Skeletal muscle tissue (tissue), 4 donors: ENCODE results near the gene MTHFD2L. TPM values are rescaled to one million over a fixed set of nuclear protein-coding genes. Genes with fewer than 3 reads are reported as not detected.

ENCODE experiments used
- H3K27ac ChIP-seq: one replicate; pipeline ENCODE4 v1.7.0; 2013; ENCODE audit warnings: mild to moderate bottlenecking, low read depth, low read length, inconsistent platforms
- H3K27me3 ChIP-seq, 3 donors: one replicate each; pipeline ENCODE4 v1.7.0; 2013; ENCODE audit warnings: low read length in 3 of 3; ENCODE audit not compliant: control insufficient read depth in 3 of 3, insufficient read depth in 3 of 3
- H3K36me3 ChIP-seq, 3 donors: one replicate each; pipeline ENCODE4 v1.7.0; 2013; ENCODE audit warnings: low read length in 3 of 3; ENCODE audit not compliant: control insufficient read depth in 3 of 3, insufficient read depth in 3 of 3
- H3K4me1 ChIP-seq, 3 donors: one replicate each; pipeline ENCODE4 v1.7.0; 2013; ENCODE audit warnings: low read length in 3 of 3, mild to moderate bottlenecking in 3 of 3; ENCODE audit not compliant: control insufficient read depth in 3 of 3, insufficient read depth in 3 of 3
- H3K4me3 ChIP-seq, 3 donors: one replicate each; pipeline ENCODE4 v1.7.0; 2013; ENCODE audit warnings: low read length in 3 of 3
- H3K9ac ChIP-seq, 3 donors: one replicate each; pipeline ENCODE4 v1.7.0; 2013; ENCODE audit warnings: low read length in 3 of 3, mild to moderate bottlenecking in 3 of 3, moderate library complexity in 2 of 3, low read depth in 1 of 3
- H3K9me3 ChIP-seq, 3 donors: one replicate each; pipeline ENCODE4 v1.7.0; 2013; ENCODE audit warnings: low read length in 3 of 3; ENCODE audit not compliant: control insufficient read depth in 3 of 3
- total RNA-seq: library from RNA; depleted of rRNA; stranded (reverse); fragments of >200 nt; gene quantifications from one replicate; pipeline ENCODE4 v1.2.3, GENCODE V29; 2014
- donor health status: Osteomylitis.

The MTHFD2L gene
- 20.9 TPM for total RNA-seq

DNA sequence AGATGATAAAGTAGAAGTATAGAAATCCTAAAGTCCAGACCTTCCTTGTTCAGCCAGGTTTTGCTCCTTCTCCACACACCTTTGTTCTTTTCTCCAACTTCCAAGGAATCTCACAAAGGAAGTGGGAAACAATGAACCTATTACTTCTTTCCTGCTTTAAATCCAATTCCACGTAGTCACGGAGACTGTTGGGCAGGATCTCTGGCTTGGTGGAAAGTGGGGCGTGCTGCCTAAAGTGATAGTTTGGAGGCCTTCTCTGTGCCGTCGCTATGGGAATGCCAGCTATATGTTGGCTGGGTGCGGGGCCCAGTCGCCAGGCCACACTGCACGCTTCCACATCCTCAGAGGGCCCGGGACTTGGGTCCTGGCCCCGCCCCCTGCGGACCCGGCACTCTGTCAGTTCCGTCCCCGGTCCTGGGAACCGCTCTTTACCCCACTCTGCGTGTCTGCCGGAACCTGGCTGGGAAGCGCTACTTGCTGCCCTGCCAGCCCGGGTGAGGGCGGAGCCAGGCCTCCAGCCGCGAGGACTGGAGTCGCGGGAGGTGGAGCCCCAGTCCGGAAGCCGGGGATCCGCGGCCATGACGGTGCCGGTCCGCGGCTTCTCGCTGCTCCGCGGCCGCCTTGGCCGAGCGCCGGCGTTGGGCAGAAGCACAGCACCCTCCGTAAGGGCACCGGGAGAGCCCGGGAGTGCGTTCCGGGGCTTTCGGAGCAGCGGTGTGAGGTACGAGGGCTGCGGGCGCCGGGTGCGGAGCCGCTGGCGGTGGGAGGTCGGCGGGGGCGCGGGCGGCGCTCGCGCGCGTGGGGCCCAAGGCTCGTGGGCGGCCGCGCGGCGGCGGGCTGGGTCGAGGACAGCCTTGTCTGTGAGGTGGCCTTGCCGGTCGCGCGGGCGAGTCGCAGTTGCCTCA lies at the start of gene MTHFD2L:
Gene MTHFD2L, plus strand, starts transcription at position 558 of the 905 bp plus-strand sequence. Its CDS starts 21 bp downstream, at position 579.
- H3K27ac ChIP-seq, result peak within 1 kb of the TSS; percentile 81
- H3K9me3 ChIP-seq, result no peaks in the 10 kb centered on the region
- H3K4me3 ChIP-seq, result peak within 1 kb of the TSS; percentile 80 to 86 (median 83)
- peak within 1 kb of the TSS; percentile 79 to 88 (median 80) for H3K9ac ChIP-seq
- H3K27me3 ChIP-seq, result no peaks in the 10 kb centered on the region
- peaks cover 6 to 9% (median 7%) of the 10 kb centered on the region in 3 donors for H3K4me1 ChIP-seq
- peaks cover 4 to 7% (median 5%) of the 10 kb centered on the region in 3 donors for H3K36me3 ChIP-seq

GRCh38 chr4:74108457-74109115 lies 49.3 kb upstream of the MTHFD2L start:
- peak overlapping the region; percentile 78 for H3K27ac ChIP-seq
- H3K4me1 ChIP-seq, result peaks cover 6 to 16% (median 12%) of the 10 kb centered on the region in 3 donors
- H3K9ac ChIP-seq, result peak overlapping the region in 1 of 3 donors; percentile 18

GRCh38 chr4:74109116-74109869 lies 48.6 kb upstream of the MTHFD2L start:
- Histone ChIP-seq H3K4me1 (peaks cover 6 to 16% (median 12%) of the 10 kb centered on the region in 3 donors), H3K27me3 (no peaks in the 10 kb centered on the region), H3K9ac (peak overlapping the region in 1 of 3 donors; percentile 18), H3K9me3 (no peaks in the 10 kb centered on the region), H3K36me3 (no peaks in the 10 kb centered on the region), H3K4me3 (no peak overlapping the region), H3K27ac (peak overlapping the region; percentile 78)

More at GRCh38 chr4:74108457-74109115, 49.3 kb upstream of the MTHFD2L start:
- Histone ChIP-seq H3K36me3 (no peaks in the 10 kb centered on the region), H3K4me3 (no peak overlapping the region), H3K9me3 (no peaks in the 10 kb centered on the region), H3K27me3 (no peaks in the 10 kb centered on the region)

DNA sequence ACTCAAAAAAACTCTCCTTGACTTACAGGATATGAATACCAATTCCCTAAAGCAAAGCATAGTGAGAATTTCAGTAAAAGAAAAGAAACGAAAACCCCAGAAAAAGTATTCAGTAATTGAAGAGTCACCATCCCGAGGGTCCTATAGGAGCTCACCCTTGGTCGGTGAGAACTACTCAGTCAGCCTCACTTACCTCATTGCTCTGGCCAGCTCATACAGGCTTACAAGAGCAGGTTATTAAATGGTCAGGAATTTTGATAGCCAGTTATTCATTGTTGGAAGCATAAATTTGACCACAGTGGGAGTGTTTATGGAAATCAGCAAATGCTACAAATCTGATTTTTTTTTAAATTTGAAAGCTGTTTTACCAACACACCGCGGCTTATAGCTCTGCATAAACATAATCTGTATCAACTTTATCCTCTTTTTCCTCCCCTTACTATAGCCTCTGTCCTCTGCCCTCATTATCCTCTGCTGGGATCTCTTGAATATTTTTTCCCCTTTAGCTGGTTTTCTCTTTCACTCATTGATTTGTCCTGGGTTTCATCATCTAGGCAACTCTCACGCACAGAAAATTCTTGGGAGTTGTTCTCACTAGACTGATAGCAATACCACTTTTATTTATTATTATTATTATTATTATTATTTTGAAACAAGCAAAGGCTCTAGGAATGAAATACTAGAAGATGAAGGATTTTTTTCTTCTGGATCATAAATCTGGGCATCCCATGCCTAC lies 47.9 kb upstream of the MTHFD2L start:
- H3K4me1 ChIP-seq, result peaks cover 6 to 16% (median 12%) of the 10 kb centered on the region in 3 donors
- no peaks in the 10 kb centered on the region for H3K36me3 ChIP-seq
- peak overlapping the region; percentile 78 for H3K27ac ChIP-seq
- H3K9me3 ChIP-seq, result no peaks in the 10 kb centered on the region
- no peak overlapping the region for H3K4me3 ChIP-seq
- H3K9ac ChIP-seq, result no peak overlapping the region
- H3K27me3 ChIP-seq, result no peaks in the 10 kb centered on the region

GRCh38 chr4:74110670-74111069 lies 47.2 kb upstream of the MTHFD2L start:
- Histone ChIP-seq H3K27ac (no peak overlapping the region), H3K4me1 (peaks cover 6 to 16% (median 12%) of the 10 kb centered on the region in 3 donors), H3K9me3 (no peaks in the 10 kb centered on the region), H3K4me3 (no peak overlapping the region), H3K36me3 (no peaks in the 10 kb centered on the region), H3K9ac (no peak overlapping the region), H3K27me3 (no peaks in the 10 kb centered on the region)

DNA sequence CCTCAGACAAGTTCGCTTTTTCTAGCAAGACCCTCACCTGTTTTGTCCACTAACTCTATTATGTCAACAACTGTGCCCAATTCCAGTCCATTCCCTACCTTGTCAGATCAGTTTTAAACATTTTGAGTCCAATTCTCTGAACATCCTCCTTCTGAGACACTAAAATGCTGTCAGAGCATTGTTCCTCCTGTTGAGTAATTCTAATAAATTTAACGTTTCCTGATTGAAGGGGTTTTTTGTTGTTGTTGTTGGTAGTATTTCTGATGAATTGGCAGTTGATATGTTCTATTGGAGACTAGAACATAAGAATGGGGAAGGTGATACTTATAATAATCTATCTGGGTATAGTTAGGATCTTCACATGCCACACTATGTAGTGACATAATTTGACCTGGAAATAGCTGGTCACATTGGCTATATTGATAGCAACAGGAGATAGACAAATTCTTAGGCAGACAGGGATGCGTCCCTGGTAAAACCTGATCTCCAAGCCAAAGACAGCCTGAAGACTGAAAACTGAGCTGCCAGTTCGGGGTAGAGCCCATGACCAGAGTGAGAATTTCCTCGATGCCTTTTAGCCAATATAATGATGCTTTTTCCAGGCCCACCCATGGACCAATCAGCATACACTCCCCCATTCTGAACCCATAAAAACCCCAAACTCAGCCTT lies 46.5 kb upstream of the MTHFD2L start:
- H3K4me1 ChIP-seq, result peaks cover 6 to 19% (median 6%) of the 10 kb centered on the region in 3 donors
- no peaks in the 10 kb centered on the region for H3K9me3 ChIP-seq
- no peaks in the 10 kb centered on the region for H3K27me3 ChIP-seq
- no peaks in the 10 kb centered on the region for H3K36me3 ChIP-seq
- H3K4me3 ChIP-seq, result no peak overlapping the region
- no peak overlapping the region for H3K9ac ChIP-seq
- H3K27ac ChIP-seq, result peak overlapping the region; percentile 55

- Histone ChIP-seq H3K36me3 (no peaks in the 10 kb centered on the region), H3K27ac (peak overlapping the region; percentile 55), H3K27me3 (no peaks in the 10 kb centered on the region), H3K4me1 (peaks cover 6 to 21% (median 9%) of the 10 kb centered on the region in 3 donors), H3K9ac (no peak overlapping the region), H3K9me3 (no peaks in the 10 kb centered on the region), H3K4me3 (no peak overlapping the region)
Observed at GRCh38 chr4:74111990-74112389, 45.9 kb upstream of the MTHFD2L start.

- no peak overlapping the region for H3K9ac ChIP-seq
- no peaks in the 10 kb centered on the region for H3K9me3 ChIP-seq
- peaks cover 9 to 26% (median 10%) of the 10 kb centered on the region in 3 donors for H3K4me1 ChIP-seq
- no peaks in the 10 kb centered on the region for H3K27me3 ChIP-seq
- no peak overlapping the region for H3K27ac ChIP-seq
- H3K36me3 ChIP-seq, result no peaks in the 10 kb centered on the region
- H3K4me3 ChIP-seq, result no peak overlapping the region
Observed at GRCh38 chr4:74112399-74113105, 45.4 kb upstream of the MTHFD2L start.
